GM12892 (cell line): ENCODE results near the gene SLC51A.

Experiments used
- POLR2A ChIP-seq: IDR thresholded peaks from 2 replicates; pipeline ENCODE4 v1.6.1; 2011; ENCODE audit warnings: low read depth, low read length, control low read depth
- POLR2AphosphoS5 ChIP-seq: IDR thresholded peaks from 2 replicates; pipeline ENCODE4 v1.6.1; 2011; ENCODE audit warnings: low read depth, low read length, control low read depth
- TAF1 ChIP-seq: IDR thresholded peaks from 2 replicates; pipeline ENCODE4 v1.6.1; 2011; ENCODE audit warnings: low read depth, mild to moderate bottlenecking, control low read depth, low read length, borderline replicate concordance

DNA sequence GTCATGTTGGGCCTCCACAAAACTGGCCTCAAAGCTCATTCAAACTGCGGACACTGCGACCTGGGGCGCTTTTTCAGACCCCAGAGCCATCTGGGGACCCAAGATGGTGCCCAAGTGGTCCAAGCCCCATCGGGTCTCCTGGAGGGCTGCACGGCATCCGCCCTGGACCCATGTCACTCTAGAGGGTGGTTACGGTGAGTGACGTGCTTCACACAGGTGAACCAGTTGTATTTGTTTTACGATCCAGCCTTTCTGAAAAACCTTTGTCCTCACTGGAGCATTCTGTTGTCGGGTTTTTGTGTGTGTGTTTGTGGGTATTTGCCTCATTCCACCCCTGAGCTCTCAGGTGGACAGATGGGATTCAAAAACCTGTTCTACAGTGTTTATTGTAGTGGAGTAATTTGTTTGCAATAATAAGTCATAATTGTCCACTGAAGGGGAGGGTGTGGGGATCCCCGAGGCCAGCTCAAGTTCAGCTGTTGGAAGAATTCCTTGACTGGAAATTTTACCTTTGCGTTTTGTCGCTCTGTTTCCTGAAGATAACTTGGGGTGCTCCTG is 1.9 kb downstream of the SLC51A start:
- TF ChIP-seq POLR2A (no peak), TAF1 (no peak), POLR2AphosphoS5 (no peak)
